CMK (cell line): ENCODE results near the gene CYB5A.

Experiments used
- DNase-seq: peaks from one replicate; pipeline ENCODE4 v3.0.0-alpha.2; 2010; ENCODE audit warnings: low read depth

CYB5A gene

GRCh38 chr18:74276609-74277008 is 15.2 kb downstream of the CYB5A start:
- no peak for DNase-seq

- no peak for DNase-seq
Observed at GRCh38 chr18:74275736-74276135, 16.0 kb downstream of the CYB5A start.

GRCh38 chr18:74274700-74275099 is 17.1 kb downstream of the CYB5A start:
- no peak for DNase-seq

- no peak for DNase-seq
Observed at GRCh38 chr18:74273394-74273793, 18.4 kb downstream of the CYB5A start.

DNA sequence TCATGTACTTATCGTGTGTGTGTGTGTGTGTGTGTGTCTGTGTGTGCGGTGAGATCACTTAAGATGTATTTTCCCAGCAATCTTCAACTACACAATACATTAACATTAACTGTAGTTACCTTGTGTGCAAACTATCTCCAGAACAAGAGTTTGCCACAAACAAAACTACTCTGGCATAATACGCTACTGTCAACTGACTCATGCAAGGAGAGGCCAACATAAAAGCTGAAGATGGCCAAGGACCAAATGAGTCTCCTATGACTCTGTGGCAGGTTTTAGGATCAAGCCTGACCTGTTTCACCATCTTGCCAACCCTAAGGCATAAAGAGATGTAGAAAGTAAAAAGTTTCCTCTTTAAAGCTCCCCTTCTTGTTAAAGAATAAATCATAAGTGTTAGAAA is 20.1 kb downstream of the CYB5A start:
- no peak for DNase-seq

- no peak for DNase-seq
Observed at GRCh38 chr18:74268933-74269620, 22.7 kb downstream of the CYB5A start.

DNA sequence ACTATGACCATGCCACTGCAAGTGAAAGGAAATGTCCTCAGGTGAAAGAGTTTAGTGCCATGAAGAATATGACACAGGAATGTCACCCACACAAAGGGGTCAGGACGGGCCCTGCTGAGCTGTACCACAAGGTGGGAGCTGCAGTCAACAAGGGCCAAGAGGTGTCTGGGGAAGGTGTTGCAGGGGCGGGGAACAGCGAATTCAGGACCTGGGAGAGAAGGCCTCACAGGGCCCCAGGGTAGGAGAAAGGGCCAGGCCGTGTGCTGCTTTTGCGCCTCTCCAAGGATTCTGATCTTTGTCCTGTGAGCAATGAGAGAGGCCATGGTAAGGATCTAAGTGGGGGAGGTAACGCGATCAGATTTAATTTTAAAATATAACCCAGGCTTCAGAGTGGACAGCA is 23.6 kb downstream of the CYB5A start:
- DNase-seq, result no peak

DNA sequence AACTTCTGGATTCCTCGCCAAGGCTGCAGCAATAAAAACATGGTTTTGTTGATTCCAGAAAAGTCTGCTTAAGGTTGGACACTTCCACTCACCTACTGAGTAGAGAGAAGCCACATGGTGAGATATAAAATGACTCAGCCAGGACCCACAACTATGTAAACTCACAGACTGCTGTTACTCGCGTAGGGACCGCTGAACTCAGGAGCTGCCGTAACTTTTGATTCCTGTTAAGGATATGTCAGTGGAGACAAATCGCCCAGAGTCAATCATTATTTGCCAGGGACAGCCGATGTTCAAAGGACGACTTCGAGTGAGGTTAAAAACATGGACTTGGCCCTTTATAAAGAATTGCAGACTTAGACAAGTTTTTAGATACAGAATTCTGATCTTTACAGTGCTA is 25.6 kb downstream of the CYB5A start:
- DNase-seq, result no peak

GRCh38 chr18:74265546-74266098 is 26.1 kb downstream of the CYB5A start:
- DNase-seq, result no peak

DNA sequence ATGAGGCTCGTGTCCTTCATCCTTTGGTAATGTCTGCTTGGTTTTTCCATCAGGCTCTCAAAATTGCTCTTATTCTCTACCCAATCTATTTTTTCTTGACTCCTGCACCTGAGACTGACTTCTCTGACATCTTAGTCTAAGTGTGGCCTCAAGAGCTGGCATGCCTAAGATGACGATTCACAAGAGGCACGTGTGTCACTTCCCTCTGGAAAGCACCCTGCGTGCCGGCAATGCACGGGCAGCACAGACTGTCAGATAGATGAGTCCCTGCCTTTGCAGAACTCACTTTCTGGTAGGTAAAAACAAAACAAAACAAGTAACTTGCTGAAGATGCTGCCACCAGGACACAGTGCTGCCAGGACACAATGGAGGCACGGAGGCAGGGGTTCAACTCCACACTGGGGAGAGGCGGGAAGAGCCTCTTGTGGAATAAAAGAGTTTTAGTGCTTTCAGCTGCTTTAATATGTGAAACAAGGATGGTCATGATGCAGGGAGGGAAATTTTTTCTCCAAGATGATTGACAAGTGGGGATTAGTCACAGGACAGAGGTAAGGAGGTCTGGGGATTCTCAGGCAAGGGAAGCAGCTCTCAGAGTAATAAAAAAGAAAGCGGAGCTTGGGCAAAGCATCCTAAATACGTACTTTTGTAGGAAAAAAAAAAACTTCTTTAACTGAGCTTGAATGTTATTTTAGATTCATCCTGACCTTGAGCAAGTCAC is 27.3 kb downstream of the CYB5A start:
- no peak for DNase-seq

DNA sequence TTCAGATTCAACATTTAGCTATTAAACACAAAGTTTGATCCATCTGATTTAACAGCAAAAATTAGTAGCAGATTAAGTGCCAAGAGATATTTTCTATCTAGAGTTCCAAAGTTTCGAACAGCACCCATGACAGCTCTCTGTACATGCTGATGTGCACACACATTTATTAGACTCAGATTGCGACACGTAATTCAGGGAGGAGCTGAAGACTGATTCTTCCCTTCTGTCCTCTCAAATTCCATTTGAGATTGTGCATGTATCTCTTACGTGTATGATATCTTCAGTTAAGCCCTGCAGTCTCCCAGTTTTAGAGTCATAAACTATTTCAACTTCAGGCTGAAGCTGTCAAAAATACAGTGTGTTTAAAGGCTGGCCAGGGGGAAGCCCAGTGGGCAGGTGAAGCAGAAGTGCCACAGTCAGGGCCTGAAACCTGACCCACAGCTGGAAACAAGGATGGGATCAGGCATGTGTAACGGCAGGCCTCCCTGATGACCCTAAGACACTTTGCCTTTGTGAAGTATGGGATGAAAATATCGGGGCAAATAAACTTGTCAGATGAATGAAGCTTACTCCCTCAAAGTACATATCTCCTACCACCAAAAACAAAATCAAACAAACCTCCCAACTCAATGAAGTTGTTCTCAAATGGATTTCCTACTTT is 30.6 kb downstream of the CYB5A start:
- no peak for DNase-seq

DNA sequence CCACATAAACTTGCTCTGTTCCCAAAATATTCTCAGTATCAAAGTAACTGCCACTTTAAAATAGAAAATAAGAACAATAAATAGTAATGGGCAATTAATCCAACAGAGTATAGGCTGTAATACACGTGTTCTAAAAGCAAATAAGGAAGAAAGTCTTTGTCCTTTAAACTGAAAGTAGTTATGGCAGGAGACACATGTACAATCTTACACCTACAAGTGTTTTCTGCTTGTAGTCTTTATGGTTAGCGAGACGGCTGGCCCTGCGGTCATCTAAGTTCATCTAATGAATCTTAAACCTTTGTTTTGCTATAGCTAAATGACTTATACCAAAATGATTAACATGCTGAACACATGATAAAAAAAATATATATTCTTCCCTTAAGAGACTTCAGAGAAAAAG is 32.4 kb downstream of the CYB5A start:
- no peak for DNase-seq

DNA sequence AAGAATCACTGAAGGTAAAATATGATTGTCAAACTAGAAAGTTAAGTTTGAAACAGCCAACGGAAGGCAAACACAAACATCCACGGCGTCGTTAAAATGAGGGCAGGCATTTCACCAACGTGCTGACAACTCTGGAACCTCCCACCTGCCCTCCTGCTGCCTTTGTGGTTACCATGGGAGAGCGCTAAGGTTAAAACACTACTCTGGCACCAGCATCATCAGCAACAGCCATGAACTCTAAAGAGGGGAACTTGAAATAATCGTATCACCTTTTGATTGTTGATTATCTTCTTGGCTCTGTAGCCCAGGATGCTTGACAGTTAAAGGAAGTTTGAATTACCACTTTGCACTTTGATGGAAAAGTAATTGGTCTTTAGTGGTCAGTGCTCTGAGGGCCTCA is 34.7 kb downstream of the CYB5A start:
- no peak for DNase-seq

DNA sequence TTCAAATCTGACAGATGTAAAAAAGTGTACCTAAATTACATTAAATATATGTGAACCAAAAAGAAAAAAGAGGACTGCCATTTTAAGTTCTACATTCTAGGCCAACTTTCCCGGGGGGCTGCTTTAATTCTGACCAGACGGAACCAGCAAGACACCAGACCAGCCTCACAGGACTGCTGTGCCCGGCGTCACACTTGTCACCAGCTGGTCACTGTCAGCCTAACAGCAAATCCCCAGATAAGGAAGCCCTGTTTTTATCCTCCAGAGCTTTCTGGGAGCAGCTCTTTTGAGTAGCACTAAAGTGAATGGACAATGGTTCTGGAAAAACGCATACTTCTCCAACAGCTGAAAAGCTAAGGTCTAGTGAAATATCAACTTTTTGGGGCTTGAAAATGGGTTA is 35.6 kb downstream of the CYB5A start:
- no peak for DNase-seq

- no peak for DNase-seq
Observed at GRCh38 chr18:74255131-74255616, 36.6 kb downstream of the CYB5A start.

DNA sequence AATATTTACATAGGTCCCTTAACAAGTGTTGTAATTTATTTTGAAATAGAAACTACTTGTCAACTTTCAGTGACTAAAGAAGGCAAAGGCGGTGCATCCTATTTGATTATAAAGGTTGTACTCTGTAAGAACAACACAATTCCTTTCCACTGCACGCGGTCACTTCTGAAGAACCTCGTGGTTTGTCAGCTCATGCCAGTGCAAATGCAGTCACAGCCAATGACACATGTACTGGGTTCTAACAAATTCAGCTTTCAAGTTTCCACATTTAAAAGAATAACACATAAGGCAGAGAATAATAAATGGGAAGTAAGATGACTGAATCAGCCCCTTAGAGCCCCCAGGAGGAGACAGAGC is 39.7 kb downstream of the CYB5A start:
- no peak for DNase-seq

DNA sequence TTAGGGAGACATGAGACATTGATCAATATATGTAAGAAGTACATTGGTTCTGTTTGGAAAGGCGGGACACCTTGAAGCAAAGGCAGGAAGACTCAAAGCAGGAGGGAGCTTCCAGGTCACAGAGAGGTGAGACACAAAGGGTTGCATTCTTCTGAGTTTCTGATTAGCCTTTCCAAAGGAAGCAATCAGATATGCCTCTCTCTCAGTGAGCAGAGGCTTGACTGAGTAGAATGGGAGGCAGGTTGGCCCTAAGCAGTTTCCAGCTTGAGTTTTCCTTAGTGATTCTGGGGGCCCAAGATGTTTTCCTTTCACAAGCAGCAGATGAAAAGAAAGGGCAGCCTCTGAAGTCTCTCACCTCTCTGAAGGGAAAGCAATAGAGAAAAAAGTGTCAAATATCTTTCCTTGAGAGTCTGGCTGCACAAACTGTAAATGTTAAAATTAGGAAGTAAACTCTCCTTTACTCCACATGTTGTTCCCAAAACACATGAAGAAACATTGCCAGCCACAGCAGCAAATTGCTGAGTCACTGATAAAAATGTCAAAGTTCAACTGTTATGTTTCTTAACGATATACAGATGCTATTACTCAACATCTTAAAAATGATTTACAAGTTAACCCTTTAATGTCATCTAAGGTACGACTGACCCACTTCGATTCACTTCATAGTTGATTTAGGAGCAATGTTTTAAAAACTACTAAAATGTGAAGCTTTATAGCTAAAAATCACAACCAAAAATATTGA is 40.3 kb downstream of the CYB5A start:
- DNase-seq, result no peak

DNA sequence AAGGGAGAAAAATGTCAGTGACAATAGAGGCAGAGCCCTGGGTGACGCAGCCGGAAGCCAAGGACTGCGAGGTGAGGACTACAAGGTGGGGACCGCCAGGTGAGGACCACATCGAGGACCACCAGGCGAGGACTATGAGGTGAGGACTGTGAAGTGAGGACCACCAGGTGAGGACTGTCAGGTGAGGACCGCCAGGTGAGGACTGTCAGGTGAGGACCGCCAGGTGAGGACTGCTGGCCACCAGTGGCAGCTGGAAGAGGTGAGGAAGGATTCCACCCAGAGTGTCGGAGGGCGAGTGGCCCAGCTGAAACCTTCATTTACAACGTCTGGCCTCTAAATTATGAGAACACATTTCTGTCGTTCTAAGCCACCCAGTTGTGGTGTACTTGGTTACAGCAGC is 41.6 kb downstream of the CYB5A start:
- DNase-seq, result no peak

- DNase-seq, result no peak
Observed at GRCh38 chr18:74249181-74249968, 42.4 kb downstream of the CYB5A start.

DNA sequence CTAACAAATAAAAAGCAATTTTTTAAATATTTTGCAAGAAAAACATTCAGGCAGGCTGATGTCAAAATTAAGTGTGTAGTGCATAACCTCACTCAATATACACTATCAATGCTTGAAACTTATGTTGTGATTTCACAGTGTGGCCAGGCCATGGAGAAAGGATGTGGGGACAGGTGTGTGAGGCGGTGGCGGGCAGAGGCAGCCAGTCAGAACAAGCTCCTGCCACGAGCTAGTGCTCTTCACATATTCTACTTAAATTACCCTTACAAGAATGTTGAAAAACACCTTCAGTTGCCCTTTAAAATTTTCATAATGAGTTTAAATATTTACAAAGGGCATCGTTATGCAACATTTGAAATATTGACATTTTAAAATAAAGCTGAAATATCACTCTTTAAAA is 43.2 kb downstream of the CYB5A start:
- no peak for DNase-seq

DNA sequence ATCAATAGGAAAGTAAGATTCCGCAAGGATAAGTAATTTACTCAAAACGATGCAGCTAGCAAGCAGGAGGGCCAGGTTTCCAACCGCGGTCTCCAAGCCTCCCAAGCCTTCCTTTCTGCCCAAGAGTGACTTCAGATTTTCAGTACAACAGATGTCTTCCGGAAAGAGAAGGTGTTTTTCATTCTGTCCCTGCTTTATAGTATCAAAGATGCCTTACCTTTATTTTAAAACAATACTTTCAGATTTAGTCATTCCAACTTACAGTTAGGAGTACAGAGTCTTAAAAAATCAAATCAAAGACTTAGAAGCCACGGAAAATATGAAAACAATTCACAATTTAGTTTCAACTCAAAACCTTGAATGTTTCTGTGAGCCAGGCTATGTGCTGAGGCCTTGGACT is 43.6 kb downstream of the CYB5A start:
- DNase-seq, result no peak

GRCh38 chr18:74244554-74244953 is 47.2 kb downstream of the CYB5A start:
- no peak for DNase-seq
